Fibroblast of skin of right quadriceps (primary cell): ENCODE measurements around the gene TECTA.

Experiments used
- DNase-seq: peaks from one replicate; pipeline ENCODE4 v3.0.0-alpha.2; 2013

TECTA gene

DNA sequence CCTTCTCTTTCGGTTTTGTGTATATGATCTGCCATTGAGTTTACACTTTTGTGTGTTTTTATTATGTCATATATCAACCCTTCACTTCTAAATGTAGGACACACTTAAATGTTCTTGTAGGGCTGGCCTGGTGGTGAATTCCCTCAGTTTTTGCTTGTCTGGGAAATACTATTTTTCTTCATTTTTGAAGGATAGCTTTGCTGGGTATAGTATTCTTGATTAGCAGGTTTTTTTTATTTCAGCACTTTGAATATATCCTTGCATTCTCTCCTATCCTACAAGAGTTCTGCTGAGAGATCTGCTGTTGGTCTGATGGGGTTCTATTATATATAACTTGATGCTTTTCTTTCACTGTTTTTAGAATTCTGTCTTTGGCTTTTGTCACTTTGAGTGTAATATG, 79.1 kb downstream of the TECTA start:
- DNase-seq, result no peak

DNA sequence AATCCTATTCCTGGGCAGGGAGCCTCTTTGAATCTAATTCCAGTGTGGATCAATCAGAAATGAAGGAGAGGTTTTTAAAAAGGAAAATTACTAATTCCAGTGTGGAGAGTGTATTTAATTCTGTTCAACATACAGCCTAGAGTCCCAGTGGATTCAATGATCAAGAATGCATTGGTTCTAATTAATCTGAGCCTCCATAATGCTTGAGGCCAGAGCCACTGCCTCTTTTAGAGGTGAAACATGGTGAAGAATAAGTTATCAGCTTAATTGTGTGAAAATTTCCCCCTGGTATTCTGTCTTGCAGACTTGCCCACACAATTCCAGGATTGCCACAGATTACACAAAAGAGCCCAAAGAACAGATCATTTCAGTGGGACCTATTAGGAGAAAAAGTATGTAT, 87.7 kb downstream of the TECTA start:
- no peak for DNase-seq

DNA sequence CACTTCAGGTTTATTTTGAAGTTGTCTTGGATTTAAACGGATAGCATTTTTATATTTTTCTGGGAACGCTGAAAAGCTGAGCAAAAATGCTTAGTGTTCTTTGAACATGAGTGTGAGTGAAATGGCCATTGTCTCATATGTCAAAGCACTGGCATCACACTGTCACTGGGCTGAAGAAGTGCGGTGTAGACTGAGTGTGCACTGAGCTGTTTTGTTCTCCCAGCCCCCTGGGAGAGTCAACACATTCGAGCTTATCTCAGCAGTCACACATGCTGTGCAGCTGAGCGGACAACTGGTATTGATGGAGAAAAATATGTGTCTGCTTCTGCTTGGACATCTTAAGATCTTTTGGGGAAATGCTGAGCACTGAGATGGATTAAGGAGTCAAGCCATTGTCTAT, 90.8 kb downstream of the TECTA start:
- no peak for DNase-seq

DNA sequence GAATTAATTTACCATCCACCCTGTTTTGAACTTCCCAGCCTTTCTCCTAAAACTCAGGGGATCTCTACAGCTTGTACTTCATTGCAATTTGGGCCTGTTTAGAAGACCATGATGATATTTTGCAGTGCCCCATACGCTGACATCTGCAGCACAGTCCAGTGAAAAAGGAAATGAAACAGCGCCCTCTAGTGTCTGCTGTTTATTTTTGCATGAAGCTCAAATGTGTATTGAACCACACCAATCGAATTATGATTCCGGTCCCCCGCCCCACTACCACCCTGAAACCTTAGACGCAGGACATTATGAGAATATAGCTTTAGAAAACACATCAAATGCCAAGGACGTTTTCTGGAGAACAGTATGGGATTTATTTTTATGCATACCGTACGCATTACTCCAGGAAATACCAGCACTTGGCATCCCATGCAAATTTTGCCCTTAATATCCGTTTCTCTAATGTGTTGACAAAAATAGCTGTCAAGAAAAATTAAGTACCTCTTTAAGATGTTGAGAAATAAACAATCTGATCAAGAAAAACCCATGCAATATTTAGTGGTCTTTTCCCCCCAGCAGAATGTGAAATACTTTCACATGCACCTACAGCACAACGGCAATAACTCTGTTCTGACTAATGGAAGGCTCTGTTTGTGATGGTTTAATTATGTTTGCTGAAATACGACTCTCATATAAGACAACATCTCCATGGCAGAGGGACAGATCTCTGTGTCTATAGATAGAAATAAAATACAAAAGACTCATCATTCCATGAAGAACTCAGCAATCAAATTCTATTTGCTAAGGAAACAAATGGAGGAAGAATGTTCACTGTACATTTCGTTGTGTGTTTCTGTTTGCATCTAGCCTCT, 93.9 kb downstream of the TECTA start:
- DNase-seq, result peak; percentile 61

DNA sequence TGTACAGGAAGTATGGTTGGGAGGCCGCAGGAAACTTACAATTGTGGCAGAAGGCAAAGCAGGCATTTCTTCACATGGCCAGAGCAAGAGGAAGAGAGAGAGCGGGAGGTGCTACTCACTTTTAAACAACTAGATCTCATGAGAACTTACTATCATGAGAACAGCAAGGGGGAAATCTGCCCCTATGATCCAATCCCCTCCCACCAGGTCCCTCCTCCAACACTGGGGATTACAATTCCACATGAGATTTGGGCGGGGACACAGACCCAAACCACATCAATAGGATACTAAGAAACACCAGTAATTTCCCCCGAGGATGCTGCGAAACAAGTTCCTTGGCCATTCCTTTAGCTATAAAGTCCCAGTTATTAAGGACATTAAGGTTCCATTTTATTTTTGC, 97.4 kb downstream of the TECTA start:
- DNase-seq, result no peak

DNA sequence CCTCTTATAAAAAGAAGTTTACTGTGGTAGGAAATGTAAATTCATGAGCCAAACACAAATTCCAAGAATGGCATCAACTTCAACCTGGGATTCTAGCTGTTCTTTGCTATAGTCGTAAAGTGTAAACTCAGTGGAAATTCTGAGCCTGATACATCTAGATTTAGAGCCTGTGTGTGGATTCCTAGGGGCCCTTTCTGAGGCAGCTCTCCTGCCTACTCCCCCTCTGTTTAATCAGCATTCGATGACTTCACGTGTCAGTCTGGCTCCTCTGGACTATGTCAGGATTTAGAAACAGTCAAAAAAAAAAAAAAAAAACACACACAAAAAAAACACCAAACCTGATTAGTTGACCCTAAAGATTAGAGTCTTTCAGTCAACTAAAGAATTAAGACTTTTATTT, 98.5 kb downstream of the TECTA start:
- DNase-seq, result no peak

DNA sequence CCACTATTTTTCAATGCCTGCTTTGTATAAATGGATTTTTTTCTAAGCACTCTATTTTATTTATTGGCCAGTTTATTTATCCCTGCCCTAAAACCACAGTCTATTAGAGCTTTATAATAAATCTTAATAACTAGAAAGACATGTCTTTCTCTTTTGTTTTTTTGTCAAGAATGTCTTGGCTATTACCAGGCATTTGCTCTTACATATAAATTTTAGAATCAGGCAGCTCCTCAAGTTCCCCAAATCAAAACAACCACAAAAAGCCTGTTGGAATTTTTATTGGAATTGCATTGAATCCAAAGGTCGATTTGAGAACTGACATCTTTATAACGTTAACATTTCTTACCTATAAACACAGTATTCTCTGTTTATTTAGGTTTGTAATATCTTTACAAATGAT, 105.8 kb downstream of the TECTA start:
- no peak for DNase-seq

DNA sequence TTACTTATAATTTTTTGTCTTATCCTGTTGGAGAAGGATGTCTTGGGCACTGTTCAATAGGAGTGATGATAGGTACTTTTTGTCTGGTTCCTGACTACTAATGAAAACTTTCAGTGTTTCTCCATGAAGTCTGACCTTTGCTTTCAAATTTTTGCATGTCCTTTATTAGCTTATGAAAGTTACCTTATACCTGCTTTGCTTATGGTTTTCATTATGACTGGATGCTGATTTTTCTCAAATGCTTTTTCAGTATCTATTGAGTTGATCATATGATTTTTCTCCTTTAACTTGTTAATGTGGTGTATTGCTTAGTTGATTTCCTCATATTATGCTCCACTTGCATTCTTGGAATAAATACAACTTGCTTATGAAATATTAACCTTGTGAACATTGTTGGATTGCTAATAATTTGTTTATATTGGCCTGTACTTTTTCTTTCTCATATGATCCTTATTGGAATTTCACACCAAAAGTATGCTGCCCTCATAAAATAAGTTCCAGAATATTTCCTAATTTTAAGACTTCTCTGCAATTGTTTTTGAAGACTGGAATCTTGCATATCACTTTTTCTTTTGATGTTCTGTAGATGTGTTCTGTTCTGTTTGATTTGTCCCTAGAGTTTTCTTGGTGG, 106.6 kb downstream of the TECTA start:
- peak; percentile 7 for DNase-seq

DNA sequence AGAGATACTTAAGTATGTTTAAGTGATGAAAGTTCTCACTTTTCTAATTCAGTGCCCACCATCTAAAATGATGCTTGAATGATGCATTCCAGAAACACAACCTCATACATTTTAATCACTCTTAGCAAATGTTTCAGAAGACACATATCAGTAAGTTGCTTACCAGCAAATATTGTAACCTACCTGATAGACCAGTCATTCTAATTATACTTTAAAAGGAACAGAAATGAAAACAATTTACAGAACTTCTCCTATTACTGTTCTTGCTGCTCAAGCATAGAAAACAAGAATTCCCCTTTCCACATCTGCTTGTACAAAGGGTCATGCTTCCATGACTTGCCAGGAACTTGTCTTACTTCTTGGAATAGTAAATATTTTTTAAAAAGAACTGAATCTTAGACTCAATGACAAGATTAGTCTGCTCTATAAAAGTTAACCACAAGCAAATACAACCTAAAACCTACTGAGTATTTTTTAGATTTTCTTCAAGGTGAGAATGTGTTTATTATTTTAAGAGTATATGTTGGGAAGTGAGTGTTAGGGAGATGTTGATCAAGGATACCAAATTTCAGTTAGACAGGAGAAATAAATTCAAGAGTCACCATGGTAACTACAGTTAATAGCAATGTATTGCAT, 109.5 kb downstream of the TECTA start:
- no peak for DNase-seq

DNA sequence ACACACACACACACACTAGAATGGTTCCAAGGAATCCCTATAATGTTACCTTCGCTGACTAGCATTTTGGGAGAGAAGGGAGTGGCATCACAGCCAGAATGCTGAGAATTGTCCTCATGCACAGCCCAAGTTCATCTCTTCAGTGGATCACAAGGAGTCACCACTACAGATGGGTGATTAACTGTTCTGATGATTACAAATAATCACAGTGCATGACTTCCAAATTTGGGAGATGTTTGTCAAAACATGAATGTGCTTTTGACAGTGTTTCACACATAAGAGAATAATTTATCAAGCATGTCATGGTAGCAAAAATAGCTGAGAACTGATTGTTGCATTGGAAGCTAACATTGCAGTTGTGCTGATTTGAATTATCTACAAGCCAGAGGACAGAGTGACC, 110.6 kb downstream of the TECTA start:
- no peak for DNase-seq

DNA sequence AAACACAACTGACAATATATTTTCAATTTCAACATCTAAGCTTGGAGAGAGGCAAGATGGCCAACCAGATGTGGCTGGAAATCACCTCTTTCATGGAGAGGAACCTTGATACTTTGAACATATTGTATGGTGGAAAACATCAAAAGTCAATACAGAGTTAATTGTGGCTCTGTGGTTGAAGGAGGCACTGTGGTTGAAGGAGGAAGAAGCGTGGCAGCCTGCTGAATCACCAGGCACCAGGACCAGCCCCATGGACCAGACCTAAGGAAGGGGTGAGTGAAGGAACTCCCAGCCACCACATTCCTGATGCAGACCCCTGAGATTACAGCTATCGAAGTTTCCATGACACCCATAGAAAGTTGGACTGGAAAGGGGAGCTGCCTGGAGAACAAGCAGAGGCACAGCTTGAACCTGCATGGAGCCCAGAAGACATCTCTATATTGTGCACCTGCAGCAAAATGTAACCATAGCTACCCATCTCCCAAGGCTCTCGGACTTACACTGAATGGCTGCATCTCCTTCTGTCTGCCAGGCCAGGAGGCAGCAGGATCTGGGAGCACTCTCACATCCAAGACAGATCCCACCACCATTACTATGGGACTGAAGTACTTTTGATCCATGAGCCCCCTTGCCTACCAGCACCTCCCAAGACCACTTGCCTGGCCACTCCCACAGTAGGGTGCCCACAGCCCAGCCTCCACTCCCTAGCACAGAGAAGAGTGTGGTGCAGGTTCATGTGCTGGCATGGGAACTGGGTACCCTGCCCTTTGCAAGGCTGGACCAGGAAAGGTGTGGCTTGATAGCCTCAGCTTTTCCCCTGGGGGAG, 111.7 kb downstream of the TECTA start:
- no peak for DNase-seq

DNA sequence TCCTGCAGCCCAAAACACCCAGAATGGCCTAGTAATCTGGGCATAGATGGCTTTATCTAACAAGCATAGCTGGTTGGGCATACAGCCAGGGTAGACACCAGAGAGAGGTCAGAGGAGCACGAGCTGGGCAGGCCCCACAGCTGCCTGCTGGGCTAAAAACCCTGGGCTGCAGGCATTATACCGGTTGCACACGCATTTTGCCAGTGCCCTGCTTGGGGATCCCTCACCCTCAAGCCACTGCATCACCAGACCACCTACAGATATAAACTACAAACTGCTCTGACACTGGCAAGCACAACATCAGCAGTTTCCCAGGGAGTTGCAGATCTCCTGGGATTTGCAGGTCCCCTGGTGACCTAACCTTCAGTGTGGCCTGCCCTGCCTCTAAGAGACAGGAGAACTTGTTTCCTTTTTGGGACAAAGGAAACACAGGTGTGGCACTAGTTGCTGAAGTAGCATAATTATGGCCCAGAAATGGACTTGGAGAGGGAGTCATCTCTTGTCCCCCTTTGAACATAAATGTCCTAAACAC, 112.4 kb downstream of the TECTA start:
- DNase-seq, result no peak

DNA sequence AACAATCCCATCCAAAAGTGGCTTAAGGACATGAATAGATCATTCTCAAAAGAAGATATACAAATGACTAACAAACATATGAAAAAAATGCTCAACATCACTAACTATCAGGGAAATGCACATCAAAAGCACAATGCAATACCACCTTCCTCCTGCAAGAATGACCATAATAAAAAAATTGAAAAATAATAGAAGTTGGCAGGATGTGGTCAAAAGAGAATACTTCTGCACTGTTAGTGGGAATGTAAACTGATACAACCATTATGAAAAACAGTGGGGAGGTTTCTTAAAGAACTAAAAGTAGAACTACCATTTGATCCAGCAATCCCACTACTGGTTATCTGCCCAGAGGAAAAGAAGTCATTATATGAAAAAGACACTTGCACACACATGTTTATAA, 113.8 kb downstream of the TECTA start:
- no peak for DNase-seq

DNA sequence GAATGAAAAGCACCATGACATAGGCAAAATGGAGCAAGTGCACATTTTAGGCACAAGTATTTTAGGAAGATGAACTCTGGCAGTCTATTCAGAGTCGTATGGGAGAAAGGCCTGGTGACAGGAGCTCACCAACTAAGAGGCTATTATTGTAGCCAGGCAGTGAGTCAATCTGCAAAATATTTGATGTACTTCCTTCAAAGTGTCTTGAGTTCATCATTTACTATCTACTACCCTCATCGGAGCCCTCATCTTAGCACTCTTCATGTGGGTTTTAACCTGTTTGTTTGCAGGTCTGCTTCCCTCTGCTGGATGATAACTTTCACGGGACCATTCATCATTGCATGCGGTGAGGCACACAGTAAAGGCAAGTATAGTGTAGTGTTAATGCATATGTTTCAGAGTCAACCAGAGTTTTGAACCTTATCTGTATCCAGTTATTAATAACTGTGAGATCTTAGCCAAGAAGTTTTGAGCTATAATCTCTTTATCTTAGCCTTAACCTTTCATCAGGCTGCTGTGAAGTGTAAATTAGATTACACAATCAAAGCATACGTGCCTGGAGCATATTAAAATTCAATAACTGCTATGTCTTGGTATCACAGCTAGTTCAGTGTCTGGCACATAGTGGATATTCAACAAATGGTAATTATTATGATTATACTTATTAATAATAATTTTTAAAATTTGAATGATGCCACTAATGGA, 120.6 kb downstream of the TECTA start:
- DNase-seq, result no peak

DNA sequence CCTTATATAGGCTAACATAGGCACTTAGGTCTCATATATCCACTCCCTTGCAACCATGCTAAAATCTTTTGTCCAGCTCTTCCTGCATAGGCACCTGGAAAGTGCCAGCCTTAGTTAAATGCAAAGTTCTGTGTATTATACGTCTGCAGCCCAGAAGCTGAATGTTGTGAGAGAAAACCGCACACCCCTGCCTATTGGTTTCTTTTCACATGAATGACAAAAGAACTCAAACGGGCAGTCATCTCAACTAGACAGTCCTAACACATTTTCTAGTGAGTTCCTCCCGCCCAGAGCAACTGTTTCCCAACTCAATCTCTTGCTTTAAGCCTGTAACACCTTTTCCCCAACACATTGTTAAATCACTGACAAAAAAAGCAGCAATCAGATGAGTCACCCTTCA, 122.1 kb downstream of the TECTA start:
- no peak for DNase-seq

DNA sequence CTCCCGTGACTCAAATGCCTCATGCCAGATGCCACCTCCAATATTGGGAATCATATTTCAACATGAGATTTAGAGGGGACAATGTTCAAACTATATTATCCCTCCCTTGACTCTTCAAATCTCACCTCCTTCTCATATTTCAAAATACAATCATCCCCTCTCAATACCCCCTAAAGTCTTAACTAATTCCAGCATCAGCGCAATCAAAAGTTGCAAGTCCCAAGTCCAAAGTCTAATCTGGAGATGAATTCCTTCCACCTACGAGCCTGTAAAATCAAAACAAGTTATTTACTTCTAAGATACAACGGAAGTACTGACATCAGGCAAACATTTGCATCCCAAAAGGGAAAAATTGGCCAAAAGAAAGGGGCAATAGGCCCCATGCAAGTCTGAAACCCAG, 124.3 kb downstream of the TECTA start:
- DNase-seq, result no peak

DNA sequence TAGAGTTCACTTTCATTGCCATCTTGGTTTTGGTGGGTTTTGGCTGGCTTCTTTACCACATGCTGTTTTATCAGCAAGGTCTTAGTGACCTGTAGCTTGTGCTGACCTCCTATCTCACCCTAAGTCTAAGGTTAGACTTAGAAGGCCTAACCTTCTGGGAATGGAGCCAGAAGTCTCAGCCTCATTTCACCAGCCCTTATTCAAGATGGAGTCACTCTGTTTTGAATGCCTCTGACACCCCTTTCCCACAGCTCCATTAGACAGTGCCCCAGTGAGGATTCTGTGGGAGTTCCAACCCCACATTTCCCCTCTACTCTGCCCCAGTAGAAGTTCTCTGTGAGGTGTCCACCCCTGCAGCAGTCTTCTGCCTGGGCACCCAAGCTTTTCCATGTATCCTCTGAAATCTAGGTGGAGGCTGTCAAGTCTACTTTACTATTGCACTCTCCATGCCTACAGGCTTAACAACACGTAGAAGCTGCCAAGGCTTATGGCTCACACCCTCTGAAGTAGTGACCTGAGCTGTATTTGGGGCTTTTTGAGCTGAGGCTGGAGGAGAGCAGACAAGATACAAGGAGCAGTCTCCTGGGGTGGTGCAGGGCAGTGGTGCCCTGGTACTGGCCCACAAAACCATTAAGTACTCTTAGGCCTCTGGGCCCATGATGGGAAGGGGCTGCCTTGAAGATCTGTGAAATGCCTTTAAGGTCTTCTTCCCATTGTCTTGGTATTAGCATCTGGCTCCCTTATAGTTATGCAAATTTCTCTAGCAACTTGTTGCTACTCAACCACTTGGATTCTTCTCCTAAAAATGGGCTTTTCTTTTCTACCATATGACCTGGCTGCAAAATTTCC, 125.6 kb downstream of the TECTA start:
- DNase-seq, result no peak

DNA sequence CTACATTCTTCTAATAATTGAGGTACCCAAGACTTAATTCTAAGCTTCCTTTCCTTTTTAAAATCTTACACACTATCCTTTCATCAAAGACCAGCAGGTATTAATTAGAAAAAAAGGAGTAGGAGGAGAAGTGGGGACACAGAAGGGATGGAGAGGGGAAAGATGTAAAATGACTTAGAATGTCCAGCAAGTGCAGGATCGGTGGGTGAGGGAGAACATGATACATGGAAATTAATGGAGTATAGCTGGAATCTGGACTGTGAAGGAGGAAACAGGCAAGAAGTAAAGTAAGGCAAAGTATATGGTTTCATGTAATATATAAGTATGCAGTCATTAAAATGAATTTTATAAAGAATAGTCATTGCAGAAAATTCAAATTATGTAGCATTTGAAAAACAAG, 127.8 kb downstream of the TECTA start:
- no peak for DNase-seq

DNA sequence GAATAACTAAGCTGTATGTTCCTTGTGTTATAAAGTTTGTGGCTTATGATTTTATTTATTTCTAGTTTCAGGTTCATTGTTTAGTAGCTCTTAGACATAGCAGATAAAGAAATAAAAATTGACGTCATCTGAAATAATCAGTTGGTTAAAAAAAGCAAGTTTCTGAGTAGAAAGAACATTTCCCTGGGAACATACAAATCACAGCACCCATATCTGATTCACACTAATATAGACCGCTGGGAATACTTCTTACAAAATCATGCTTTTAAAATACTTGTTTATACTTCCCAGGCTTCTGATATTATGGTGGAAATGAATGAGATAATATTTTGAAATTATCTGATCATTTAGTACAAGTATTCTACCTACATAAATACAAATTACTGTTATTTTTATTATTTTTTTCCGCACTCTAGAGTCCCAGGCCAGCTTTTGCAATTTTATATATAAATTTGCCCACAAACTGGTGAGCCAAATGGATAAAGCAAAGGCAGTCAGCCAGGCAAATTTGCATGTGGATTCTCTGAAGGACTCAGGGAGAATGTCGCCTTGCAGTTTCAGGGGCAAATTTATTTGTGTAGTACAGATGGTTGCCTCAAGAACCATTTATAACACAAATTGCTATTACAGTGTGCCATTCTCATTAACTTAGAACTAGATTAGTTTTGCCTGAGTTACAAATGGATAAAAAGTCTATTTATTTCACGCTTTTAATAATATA, 128.6 kb downstream of the TECTA start:
- DNase-seq, result no peak

DNA sequence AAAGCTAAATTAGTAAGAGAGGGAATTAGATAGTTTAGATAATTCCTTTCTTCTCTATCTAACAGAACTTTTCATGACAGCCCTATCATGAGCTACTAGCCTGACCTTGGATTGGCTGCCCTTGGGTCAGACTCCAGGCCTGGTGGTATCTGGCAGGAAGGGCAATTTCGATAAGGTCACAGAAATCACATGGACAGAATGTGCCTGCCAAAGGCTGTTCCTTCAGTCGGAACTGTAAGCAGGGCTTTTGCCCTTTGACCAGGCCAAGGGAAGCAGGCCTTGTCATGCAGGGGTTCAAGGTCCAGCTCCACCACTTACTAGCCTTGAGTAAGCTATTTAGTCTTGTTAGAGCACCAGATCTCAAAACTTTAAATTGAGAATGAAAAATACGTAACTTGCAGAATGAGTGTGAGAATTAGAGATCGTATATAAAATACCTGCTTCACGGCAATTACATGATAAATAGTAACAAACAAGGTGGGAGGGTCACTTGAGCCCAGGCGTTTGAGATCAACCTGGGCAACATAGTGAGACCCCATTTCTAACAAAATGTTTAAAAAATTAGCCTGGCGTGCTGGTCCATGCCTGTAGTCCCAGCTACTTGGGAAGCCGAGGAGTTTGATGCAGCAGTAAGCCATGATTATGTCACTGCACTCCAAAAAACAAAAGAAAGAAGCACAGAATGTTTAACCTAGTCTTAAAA, 130.7 kb downstream of the TECTA start:
- DNase-seq, result no peak
